GM12891 (cell line): ENCODE data around the gene KIF3B.

ENCODE experiments used
- POLR2A ChIP-seq: IDR thresholded peaks from 2 replicates; pipeline ENCODE4 v1.6.1; 2011; ENCODE audit warnings: low read depth, low read length, control low read depth
- POLR2AphosphoS5 ChIP-seq: IDR thresholded peaks from 2 replicates; pipeline ENCODE4 v1.6.1; 2011; ENCODE audit warnings: low read depth, low read length, control low read depth
- SPI1 ChIP-seq: IDR thresholded peaks from 2 replicates; pipeline ENCODE4 v1.6.1; 2011; ENCODE audit warnings: low read depth, low read length, control low read depth
- TAF1 ChIP-seq: IDR thresholded peaks from 2 replicates; pipeline ENCODE4 v1.6.1; 2011; ENCODE audit warnings: low read depth, low read length, control low read depth

- no peak for TF ChIP-seq POLR2AphosphoS5
- no peak for TF ChIP-seq SPI1
- TF ChIP-seq POLR2A: no peak
- no peak for TF ChIP-seq TAF1
Observed at GRCh38 chr20:32302507-32302872, 25.0 kb downstream of the KIF3B start.
